Measurements from ENCODE around the gene KCNK7.

DNA sequence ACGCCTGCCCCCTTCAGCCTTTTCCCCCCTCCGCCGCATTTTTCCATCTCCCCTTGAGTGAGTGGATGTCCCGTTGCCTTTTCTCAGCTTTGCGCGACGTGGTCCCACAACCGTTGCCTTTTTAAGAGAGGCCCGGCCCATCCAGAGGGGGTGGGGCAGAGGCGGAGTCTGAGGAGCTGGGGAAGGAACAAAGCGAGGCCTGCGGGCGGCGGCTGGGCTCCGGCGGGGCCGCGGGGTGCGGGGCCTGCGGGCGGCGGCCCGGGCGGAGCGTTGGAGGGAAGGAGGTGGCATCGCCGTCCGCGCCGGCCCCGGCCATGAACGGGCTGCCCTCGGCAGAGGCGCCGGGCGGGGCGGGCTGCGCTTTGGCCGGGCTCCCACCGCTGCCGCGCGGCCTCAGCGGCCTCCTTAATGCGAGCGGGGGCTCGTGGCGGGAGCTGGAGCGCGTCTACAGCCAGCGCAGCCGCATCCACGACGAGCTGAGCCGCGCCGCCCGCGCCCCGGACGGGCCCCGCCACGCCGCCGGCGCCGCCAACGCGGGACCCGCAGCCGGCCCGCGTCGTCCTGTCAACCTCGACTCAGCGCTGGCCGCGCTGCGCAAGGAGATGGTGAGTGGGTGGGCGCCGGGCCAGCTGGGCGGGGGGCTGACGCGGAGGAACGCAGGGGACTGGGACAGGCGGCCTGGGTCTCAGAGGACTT, 23.1 kb downstream of the KCNK7 start, which contains the start of gene FAM89B:
- TF ChIP-seq TAF1 (IDR thresholded peaks at IDR 0.05; ENCODE audit: low read depth, low read length) (no peak), SPI1 (IDR thresholded peaks at IDR 0.05; ENCODE audit: low read depth, low read length) (no peak)

Data from GM12891 (cell line).